Middle frontal gyrus (tissue), 1 donor: ENCODE data around the gene ADAMTS12.
"Not testable (repeated sequence)": the region's sequence is repeated elsewhere in the genome, so short reads cannot be mapped to it uniquely, and the experiment has no call there.

Experiments
- DNase-seq: peaks from one replicate; pipeline ENCODE4 v3.0.0-alpha.2; 2015; ENCODE audit warnings: low spot score; ENCODE audit errors: extremely low spot score

Gene ADAMTS12

GRCh38 chr5:33531037-33531298, 360.8 kb downstream of the ADAMTS12 start:
- no peak for DNase-seq

DNA sequence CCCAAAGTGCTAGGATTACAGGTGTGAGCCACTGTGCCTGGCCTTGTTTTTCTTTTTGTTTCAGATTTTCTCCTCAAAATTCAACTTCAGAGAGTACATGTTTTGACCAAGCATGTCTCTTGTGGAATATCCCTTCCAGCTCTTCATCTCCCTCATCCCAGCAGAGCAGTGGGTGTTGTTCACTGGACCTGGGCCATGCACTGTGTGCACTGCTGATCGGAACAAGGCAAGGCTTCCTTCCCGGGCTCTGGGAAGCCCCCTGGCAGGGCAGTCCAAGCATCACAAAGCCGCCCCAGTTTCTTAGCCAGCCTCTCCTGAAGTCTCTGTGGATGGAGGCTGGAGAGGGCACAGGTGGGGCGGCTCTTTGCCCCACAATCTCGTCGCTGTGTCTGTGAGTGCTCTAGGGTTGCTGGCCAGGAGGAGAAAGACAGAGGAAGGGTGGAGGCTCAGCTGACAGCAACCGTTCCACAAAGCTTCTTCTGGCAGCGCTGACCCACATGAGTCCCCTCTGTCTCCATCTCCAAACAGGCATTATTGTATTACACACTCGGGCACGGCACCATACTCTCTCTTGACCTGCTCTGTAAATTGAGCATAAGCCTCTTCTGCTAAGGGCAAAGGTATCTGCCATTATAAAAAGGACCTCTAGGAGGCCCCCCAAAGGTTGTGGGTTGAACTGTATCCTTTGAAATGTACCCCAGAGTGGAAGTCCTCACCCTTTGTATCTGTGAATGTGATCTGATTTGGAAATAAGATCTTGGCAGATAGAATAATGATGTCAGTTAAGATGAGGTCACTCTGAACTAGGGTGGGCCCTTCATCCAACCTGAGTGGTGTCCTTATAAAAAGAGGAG, 361.4 kb downstream of the ADAMTS12 start:
- no peak for DNase-seq

DNA sequence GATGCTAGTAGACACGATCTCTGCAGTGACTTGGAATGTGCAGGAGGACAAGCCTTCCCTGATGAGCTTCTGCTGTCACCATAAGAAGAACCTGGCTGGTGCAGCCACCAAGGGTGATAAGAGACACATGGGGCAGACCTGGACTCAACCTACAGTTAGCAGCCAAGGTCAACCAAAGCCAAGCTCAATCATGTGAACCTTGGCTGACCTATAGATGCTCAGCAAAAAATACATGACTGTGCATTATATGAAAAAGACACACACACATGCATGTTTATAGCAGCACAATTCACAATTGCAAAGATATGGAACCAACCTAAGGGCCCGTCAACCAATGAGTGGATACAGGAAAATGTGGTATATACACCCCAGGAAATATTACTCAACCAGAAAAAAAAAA, 364.1 kb downstream of the ADAMTS12 start:
- DNase-seq: no peak

- no peak for DNase-seq
These were observed 365.0 kb downstream of the ADAMTS12 start for GRCh38 chr5:33526755-33527154.

DNA sequence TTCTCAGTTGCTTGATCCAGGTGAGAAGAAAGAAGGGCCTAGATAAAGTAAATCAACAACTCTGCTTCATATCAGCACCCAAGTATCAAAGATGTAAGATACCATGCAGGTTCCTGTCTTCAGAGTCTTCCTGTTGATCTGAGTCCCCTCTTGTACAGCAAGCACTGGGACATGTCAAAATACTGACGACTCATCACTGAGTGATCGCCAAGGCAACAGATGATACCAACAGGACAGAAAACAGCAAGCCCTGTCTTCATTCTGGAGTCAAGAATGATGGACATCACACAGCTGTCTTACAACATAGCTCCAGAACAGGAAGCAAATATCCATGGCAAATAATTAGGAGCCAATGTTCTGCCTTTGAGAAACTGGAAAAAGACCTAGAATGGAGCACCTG, 367.3 kb downstream of the ADAMTS12 start:
- DNase-seq: no peak

DNA sequence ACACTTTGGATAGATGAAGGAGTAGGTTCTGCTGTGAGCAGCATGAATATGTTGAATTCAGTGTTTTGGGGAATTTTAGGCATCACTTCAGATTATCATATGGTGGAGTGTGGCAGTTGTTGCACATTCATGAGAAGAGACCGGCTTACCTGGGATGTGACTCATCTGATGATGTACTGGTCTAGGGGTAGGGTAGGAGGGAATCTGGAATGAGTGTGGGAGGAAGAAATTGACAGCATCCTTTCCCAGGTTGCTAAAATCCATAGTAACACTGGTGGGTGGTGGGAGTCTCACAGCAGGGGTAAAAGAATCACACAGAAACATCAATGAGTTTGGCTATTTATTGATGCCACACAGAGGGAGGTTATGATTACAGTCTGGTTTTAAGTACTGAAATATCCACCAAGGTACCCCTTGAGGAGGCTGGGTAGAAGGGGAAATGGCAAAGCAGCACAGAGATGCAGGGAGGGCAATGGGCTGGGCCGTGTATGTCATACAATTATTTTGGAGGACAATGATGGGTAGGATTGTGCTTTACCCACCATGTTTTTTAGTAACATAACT, 368.5 kb downstream of the ADAMTS12 start:
- DNase-seq: no peak

DNA sequence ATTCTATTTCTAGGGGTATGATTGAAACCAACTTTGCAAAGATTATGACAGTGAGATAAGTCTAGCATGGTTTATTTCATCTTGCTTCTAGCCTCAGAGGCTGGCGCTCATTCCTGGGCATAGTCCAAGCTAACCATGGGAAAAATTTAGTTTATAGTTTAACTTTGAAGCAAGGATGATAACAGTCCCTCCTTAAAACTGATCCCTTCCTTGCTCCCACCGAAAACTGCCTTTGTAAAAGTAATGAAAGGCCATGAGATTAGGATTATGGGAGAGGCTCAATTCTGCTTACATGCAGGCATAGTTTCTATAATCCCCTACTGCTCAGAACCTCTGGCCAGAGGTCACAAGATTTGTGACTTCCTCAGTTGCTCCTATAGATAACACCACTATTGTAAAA, 375.4 kb downstream of the ADAMTS12 start:
- no peak for DNase-seq

DNA sequence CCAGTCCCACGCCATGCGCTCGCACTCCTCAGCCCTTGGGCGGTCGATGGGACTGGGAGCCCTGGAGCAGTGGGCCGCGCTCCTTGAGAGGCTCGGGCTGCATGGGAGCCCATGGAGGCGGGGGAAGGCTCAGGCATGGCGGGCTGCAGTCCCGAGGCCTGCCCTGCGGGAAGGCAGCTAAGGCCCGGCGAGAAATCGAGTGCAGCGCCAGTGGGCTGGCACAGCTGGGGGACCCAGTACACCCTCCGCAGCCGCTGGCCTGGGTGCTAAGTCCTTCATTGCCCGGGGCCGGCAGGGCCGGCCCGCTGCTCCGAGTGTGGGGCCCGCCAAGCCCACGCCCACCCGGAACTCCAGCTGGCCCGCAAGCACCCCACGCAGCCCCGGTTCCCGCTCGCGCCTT, 376.4 kb downstream of the ADAMTS12 start:
- not testable (repeated sequence) for DNase-seq

DNA sequence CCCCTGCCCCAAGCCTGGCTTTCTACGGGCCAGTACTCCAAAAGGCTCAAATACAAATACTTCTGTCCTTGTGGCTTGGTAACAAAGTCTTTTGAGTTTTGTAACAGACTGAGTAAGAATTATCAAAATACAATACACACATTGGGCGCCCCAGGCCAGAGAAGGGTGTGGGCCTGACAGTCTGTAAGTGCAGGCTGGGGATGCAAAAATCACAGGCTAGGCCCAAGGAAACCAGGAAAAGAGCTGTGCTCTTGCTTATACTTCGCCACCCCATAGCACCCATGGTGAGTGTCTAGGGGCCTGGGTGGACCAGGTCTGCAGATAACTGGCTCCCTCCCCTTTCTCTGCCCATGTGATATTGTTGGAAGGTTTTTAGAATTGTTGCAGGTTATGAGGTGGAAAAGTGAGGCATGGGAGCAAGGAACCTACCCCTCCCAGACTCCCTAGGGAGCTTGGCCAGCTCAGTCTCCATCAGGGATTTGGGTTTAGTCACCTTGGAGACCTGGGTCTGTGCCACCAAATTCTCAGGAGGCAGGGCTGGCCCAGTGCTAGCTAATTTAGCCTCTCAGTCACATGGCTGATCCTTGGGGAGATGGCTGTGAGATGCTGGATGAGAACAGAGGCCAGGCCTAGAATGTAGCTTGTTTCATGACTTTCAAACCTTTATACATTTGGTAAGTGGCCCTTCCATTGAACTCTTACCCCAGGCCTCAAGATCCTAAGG, 378.2 kb downstream of the ADAMTS12 start:
- DNase-seq: no peak

GRCh38 chr5:33509036-33509435, 382.8 kb downstream of the ADAMTS12 start:
- DNase-seq: no peak

DNA sequence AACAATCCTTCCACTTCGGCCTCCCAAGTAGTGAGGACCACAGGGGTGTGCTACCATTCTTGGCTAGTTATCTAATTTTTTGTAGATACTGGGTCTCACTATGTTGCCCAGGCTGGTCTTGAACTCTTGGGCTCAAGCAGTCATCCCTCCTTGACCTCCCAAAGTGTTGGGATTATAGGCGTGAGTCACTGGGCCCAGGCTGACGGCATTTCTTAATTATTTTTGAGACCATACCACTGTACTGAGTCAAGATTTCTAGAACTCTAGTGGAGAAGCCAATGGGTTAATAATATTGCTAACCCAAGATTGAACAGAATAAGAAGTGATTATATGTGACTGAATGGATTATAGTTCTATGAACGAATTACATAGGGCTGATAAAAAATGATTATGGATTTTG, 384.4 kb downstream of the ADAMTS12 start:
- DNase-seq: no peak

GRCh38 chr5:33504570-33504969, 387.2 kb downstream of the ADAMTS12 start:
- no peak for DNase-seq

DNA sequence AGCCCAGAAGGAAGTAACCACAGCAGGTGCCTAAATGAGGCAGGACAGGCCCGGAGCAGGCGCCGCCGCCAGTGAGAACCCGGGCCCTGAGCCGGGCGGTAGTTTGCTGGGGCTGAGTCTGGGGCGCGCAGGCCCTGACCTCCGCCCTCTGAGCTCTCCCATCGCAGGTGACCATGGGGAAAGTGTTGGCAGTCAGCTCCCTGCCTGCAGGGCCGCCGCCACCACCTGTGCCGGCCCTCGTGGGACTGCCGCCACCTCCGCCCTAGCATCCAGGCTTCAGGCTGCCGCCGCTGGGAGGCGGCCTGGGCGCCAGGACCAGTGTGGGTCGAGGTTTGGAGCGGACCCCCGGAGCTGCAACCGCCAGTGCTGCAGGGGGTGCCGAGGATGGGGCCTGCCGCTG, 389.9 kb downstream of the ADAMTS12 start:
- no peak for DNase-seq

DNA sequence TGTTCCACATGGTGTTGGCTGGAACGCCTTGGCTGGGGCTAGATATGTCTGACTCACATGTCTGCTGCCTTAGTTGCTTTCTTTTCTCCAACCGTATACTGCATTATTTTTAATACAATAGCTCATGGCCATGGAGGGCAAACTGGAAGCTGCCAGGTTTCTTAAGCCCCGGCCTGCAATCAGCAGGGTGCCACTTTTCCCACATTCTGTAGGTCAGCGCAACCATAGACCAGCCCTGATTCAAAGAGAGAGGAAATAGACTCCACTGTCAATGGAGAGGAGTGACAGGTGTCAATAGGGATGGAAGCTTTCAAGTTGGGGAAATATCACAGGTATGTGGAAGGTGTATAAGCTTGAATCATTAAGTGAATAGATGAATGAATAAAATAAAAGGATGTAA, 390.5 kb downstream of the ADAMTS12 start:
- DNase-seq: no peak

GRCh38 chr5:33494466-33494865, 397.3 kb downstream of the ADAMTS12 start:
- no peak for DNase-seq

DNA sequence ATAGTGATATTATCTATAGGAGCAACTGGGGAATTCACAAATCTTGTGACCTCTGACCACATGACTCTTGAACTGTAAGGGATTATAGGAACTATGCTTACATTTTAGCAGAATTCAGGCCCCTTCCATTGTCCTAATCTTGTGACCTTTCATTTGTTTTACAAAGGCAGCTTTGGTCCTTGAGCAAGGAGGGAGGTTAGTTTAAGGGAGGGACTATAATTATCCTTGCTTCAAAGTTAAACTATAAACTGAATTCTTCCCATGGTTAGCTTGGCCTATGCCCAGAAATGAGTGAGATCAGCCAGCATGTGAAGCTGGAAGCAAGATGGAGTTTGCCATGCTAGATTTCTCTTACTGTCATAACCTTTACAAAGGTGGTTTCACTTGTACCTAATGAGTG, 399.8 kb downstream of the ADAMTS12 start:
- no peak for DNase-seq

- no peak for DNase-seq
These were observed 401.6 kb downstream of the ADAMTS12 start for GRCh38 chr5:33490071-33490665.

GRCh38 chr5:33489481-33490067, 402.2 kb downstream of the ADAMTS12 start:
- no peak for DNase-seq

GRCh38 chr5:33488558-33489355, 403.0 kb downstream of the ADAMTS12 start:
- DNase-seq: no peak

GRCh38 chr5:33487236-33487635, 404.6 kb downstream of the ADAMTS12 start:
- no peak for DNase-seq

GRCh38 chr5:33482335-33482734, 409.5 kb downstream of the ADAMTS12 start:
- DNase-seq: no peak
